Epithelial cell of proximal tubule (primary cell): ENCODE data around the gene CHD5. TPM values are rescaled to one million over a fixed set of nuclear protein-coding genes. Genes with fewer than 3 reads are reported as not detected.

Experiments used
- DNase-seq: peaks from one replicate; pipeline ENCODE4 v3.0.0-alpha.2; 2011; ENCODE audit warnings: low read depth
- H3K4me3 ChIP-seq: 2 replicates; pipeline ENCODE4 v1.5.1; 2011; ENCODE audit warnings: low read depth, mild to moderate bottlenecking, low read length
- CTCF ChIP-seq: conservative IDR thresholded peaks from 2 replicates; pipeline ENCODE4 v1.5.1; 2012; ENCODE audit warnings: low read depth, mild to moderate bottlenecking, low read length
- total RNA-seq: library from RNA; depleted of rRNA; stranded (reverse); fragments of >200 nt; gene quantifications from 2 replicates; pipeline ENCODE4 v1.2.3, GENCODE V29; 2015

The CHD5 gene
- total RNA-seq, 1 donor from 2014 or later = under 0.01 TPM

- no peak for TF ChIP-seq CTCF
- H3K4me3 ChIP-seq = no peak overlapping the region
- no peak for DNase-seq
These were observed 34.2 kb downstream of the CHD5 start for GRCh38 chr1:6145864-6146410.

GRCh38 chr1:6145396-6145750 is 34.7 kb downstream of the CHD5 start:
- no peak overlapping the region for H3K4me3 ChIP-seq
- TF ChIP-seq CTCF = no peak
- no peak for DNase-seq

- DNase-seq = no peak
- H3K4me3 ChIP-seq = no peak overlapping the region
- TF ChIP-seq CTCF = no peak
These were observed 35.3 kb downstream of the CHD5 start for GRCh38 chr1:6144647-6145395.

- H3K4me3 ChIP-seq = no peak overlapping the region
- no peak for TF ChIP-seq CTCF
- no peak for DNase-seq
These were observed 35.9 kb downstream of the CHD5 start for GRCh38 chr1:6144175-6144574.

GRCh38 chr1:6143395-6143794 is 36.7 kb downstream of the CHD5 start:
- no peak for DNase-seq
- no peak for TF ChIP-seq CTCF
- no peak overlapping the region for H3K4me3 ChIP-seq

GRCh38 chr1:6142734-6143133 is 37.4 kb downstream of the CHD5 start:
- no peak overlapping the region for H3K4me3 ChIP-seq
- no peak for DNase-seq
- TF ChIP-seq CTCF = no peak
